HG03025 (cell line): ENCODE results near the gene HOOK1.
A peak's percentile ranks its signal among the peaks of the same experiment; 100 is the strongest.
"Not testable (repeated sequence)": the region's sequence is repeated elsewhere in the genome, so short reads cannot be mapped to it uniquely, and the experiment has no call there.

Experiments used
- ATAC-seq: cut with Tn5 transposase; IDR thresholded peaks from one replicate; pipeline ENCODE4 v1.9.1; 2021; ENCODE audit warnings: mild to moderate bottlenecking, moderate library complexity; ENCODE audit not compliant: unreplicated experiment, low FRiP score

The HOOK1 gene

GRCh38 chr1:59880735-59881134, 66.0 kb downstream of the HOOK1 start:
- no peak for ATAC-seq

GRCh38 chr1:59885160-59885832, 70.5 kb downstream of the HOOK1 start:
- no peak for ATAC-seq

- no peak for ATAC-seq
These were observed 78.4 kb downstream of the HOOK1 start for GRCh38 chr1:59892841-59893811.

GRCh38 chr1:59897165-59897564, 82.4 kb downstream of the HOOK1 start:
- no peak for ATAC-seq

- ATAC-seq = no peak
These were observed 84.2 kb downstream of the HOOK1 start for GRCh38 chr1:59898927-59899326.

- no peak for ATAC-seq
These were observed 85.9 kb downstream of the HOOK1 start for GRCh38 chr1:59900640-59901039.

- ATAC-seq = no peak
These were observed 87.1 kb downstream of the HOOK1 start for GRCh38 chr1:59901770-59902388.

GRCh38 chr1:59903141-59903754, 88.5 kb downstream of the HOOK1 start:
- peak; percentile 57 for ATAC-seq

- no peak for ATAC-seq
These were observed 92.2 kb downstream of the HOOK1 start for GRCh38 chr1:59906931-59907330.

GRCh38 chr1:59908084-59908483, 93.3 kb downstream of the HOOK1 start:
- no peak for ATAC-seq

GRCh38 chr1:59908682-59909081, 93.9 kb downstream of the HOOK1 start:
- ATAC-seq = no peak

GRCh38 chr1:59914791-59915286, 100.1 kb downstream of the HOOK1 start:
- ATAC-seq = not testable (repeated sequence)

- no peak for ATAC-seq
These were observed 100.8 kb downstream of the HOOK1 start for GRCh38 chr1:59915516-59915915.

GRCh38 chr1:59917026-59917784, 102.5 kb downstream of the HOOK1 start:
- no peak for ATAC-seq

- ATAC-seq = no peak
These were observed 103.0 kb downstream of the HOOK1 start for GRCh38 chr1:59917785-59918180.

- no peak for ATAC-seq
These were observed 105.0 kb downstream of the HOOK1 start for GRCh38 chr1:59919746-59920145.

- ATAC-seq = not testable (repeated sequence)
These were observed 106.6 kb downstream of the HOOK1 start for GRCh38 chr1:59921258-59921899.

GRCh38 chr1:59924653-59925052, 109.9 kb downstream of the HOOK1 start:
- no peak for ATAC-seq
